Hematopoietic multipotent progenitor cell treated with erythropoietin and hydrocortisone succinate and interleukin-3 and kit ligand, for 17 days (in vitro differentiated cells): Measurements from ENCODE around the gene LYSMD4.
A peak's percentile ranks its signal among the peaks of the same experiment; 100 is the strongest.

ENCODE experiments used
- DNase-seq: peaks from one replicate; pipeline ENCODE4 v3.0.0-alpha.2; 2015; ENCODE audit warnings: low spot score

The LYSMD4 gene

DNA sequence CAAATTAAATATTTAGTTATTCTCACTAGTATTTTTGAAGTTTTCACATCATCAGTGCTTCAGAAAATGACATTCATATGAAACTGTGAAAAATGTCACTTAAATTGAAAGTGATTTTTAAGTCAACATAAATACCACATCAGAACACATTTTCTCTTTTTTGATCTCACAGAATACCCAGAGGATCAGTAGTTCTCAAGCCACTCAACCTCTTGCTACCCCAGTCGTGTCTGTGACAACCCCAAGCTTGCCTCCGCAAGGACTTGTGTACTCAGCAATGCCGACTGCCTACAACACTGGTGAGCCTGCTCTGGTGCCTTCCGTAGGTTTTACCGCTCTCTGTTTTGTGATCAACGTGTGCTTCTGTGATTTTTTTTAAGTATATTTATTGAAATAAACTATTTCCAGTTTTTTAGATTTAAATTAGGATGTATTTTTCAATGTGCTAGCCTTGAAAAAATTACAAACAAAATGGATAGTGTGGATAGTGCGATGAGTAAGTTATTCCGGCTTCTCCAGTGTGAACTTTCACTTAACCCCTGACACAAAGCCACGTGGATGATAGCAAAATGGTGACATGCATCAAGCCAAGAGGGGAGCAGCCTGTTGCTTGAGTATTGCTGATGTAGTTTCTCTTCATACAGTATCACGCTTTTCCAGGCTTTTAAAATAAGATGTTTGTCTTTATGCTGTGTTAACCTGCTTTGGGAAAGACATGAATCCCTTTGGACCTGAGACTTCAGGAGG is 26.5 kb downstream of the LYSMD4 start:
- no peak for DNase-seq

DNA sequence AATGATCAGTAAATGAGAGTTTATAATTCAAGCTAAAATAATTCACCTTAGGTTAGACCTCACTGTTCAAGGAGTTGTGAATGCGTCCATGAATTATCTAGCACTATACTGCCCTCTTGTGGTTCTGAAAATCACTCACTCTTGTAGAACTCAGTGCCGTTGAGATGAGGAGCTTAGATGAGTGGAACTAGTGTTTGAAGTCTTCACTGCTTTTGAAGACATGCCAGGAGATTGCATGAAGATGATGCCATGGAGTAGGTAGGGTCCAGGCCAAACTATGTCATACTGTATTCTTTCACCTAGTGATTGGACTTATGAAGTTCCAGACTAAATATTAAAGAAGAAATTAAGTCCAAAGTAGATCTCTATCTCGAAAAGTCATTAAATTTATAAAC is 28.8 kb downstream of the LYSMD4 start:
- DNase-seq, result peak; percentile 90

DNA sequence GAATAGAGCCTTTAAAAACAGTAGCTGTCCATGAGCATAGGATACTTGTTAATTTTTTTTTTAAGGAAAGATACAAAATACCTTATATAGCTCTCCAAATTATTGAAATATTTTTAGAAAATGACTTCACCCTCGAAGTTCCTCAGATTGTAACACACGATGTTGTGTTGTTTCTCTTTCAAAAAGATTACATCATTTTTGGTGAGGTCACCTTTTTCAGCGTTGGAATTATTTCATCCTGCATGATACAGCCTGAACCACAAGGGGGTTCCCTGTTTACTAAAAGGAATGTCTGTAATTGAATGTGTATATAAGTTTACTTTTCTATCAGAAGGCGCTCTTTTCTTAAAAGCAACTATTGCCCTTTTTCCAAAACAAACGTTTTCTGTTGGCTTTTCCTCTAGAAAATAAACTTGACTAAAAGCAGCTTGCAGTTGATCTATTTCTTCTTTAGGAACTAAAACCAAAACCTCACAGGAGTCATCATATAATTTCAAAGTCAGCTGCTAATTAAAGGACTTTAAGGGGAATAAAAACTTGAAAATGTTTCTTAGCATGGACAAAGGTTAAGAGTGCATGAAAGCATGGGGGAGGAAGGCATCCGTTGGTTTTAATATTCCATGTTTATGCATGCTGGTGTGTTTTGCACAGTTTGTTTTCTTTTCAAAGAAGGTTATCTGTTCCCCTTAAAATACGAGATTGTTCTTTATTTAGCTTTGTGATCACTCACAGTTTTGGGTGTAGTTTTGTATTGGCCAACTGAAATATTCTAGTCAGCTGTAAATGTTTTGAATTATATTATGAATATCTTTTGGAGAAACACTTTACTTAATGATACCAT is 29.4 kb downstream of the LYSMD4 start:
- DNase-seq, result peak; percentile 74

DNA sequence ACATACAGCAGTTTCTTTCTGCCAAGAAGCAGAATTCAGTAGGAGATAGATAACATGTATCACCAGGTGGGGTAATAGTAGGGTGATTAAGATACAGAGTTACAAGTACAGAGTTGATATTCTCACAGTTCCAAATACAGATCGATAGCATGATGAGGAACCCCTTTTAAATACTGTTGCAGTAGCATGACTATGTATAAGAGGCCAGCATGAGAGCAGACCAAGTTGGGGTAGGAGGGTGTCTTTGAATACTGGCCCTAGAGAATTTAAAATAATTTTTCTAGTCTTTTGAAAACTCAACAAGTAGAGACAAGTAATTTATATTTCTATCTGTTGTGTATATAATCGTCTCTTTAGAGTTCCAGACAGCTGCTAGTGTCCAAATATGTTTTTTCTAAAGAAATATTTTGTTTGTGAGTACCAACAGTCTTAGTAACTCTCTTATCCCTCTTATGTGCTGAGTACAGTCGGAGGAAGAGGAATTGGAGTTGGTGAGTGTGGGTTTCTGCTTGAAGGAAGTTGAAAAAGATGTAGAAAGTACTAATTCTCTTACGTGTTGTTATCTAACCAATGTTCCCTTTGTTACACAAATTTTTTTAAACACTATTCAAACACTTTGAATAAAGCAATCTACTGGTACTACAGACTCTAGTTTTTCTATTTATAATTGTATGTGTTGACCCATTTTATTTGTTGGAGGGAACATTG is 30.2 kb downstream of the LYSMD4 start:
- peak; percentile 44 for DNase-seq

DNA sequence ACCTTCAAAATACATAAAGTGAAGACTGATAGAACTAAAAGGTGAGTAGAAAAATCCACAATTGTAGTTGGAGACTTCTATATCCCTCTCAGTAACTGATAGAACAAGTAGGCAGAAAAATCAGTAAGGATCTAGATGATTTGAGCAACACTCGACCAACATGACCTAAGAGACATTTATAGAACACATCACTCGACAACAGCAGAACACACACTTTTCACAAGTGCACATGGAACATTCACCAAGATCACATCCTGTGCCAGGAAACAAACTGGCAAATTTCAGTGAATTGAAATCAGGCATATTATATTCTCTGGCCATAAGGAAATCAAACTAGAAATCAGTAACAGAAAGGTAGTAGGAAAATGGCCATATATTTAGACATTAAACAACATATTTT is 37.1 kb downstream of the LYSMD4 start:
- no peak for DNase-seq

DNA sequence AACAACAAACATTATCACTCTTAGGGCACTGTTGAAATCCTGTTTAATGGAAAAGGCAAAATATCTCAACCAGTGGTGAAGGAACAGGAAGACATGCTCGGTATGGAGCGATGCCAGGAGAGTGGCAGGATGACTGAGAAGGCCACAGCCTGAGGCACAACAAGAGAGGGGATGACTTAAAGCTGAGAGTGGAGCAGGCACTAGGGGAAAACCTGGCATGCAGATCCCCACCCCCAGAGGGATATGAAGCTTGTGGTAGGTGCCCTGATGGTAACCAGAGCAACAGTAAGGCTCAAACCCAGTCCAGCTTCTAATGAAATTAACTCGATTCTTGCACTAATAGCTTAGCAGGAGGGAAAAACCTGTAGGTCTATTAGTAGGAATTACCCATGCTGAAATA is 40.4 kb downstream of the LYSMD4 start:
- no peak for DNase-seq

DNA sequence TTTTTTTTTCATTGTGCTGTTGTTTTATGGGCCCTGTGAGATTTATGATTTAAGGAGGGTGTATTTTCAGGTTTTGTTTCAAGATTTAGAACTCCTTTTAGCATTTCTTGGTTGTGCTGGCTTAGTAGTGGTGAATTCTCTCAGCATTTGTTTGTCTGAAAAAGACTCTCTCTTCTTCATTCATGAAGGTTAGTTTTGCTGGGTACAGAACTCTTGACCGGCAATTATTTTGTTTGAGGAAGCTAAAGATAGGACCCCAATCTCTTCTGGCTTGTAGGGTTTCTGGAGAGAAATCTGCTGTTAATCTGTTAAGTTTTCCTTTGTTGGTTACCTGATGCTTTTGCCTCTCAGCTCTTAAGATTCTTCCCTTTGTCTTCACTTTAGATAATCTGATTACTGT is 46.9 kb downstream of the LYSMD4 start:
- DNase-seq, result no peak

DNA sequence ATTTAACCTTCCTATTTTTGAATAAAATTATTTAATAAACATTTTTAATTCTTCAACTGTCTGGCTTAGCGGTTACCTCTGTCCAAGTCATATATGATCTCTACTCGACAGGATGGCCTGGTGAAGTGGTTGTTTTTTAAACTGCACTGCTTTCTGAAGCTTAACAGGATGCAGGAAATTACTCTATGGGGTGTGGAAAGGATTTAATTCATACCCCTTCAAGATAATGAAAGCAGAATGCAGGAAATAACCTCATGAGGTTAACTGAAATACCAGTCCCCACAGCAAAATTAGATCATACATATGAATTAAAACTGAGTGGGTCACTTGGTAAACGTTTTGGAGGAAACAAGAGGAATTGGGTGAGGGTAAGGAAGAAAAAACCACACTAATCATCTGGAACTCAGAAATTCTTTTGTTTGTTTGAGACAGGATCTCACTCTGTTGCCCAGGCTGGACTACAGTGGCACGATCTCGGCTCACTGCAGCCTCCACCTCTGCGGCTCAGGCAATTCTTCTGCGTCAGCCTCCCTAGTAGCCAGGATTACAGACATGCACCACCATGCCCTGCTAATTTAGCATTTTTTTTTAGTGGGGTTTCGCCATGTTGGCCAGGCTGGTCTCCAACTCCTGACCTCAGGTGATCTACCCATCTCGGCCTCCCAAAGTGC is 50.1 kb downstream of the LYSMD4 start:
- no peak for DNase-seq

DNA sequence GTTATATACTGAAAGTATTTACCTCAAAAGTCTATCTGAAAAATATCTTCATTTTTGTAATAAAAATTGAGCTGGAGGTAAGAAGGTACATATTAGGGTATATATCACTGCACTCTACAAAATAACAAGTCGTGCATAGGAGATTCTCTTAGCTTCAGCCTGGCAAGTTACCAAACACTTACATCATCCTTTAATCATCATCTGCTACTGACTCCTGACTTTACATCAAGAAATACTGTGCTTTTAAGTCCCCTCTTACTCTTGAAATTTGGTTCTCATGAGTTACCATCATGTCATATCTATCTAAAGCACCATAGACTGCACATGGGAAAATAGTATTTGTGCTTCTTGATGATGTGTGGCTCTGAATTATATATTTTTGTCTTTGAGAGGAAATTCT is 50.8 kb downstream of the LYSMD4 start:
- DNase-seq, result no peak

DNA sequence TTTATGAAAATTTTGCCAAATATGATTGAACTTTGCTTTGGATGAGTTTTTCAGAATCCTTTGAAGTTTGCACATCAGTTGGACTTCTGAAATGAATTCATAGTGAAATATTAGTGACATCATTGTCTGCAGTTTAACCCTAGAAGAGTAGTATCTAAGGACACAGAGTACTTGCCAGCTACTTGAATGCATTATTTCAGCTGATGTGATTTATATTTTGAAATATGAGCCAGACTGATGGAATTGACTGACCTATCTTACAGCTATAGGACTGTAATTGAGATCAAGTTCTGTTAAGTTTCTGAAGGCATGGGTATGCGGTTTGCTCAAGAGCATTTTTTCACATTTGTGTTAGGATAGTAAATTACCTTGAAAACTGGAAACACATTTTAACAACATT is 51.2 kb downstream of the LYSMD4 start:
- DNase-seq, result no peak

DNA sequence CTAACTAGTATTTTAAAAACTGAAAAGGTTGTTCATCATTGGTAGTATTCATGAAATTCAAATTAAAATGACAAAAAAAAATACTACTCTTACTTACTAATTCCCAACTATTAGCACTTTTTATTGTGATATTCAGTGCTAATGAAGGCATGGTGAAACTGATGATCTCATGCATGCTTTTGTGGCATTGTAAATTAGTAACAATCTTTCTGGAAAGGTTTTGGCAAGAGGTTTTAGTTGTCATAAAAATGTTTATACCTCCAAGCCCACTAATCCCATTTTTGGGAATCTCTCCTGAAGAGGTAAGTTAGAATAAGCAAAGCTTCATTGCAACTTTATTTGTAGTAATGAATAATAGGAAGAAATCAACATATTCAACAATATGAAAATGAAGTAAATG is 53.0 kb downstream of the LYSMD4 start:
- no peak for DNase-seq

DNA sequence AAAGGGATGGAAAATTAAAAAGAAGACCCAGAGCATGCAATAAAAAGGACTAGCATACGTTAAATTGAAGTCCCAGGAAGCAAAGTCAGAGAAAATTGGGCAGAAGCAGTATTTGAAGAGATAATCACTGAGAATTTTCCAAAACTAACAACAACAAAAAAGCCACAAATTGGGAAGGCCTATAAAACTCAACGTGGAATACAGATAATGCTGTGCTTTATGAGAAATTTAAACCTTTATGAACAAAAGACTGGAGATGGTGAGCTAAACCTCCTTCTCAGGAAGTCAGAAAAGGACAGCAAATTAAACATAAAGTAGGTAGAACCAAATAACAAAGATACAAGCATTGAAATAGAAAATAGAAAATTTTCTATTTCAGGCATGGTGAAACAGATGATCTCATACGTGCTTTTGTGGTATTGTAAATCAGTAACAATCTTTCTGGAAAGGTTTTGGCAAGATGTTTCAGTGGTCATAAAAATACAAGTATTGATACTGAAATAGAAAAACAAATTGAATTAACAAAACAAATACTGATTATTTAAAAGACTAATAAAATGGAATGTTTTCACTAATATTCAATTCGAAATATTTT is 55.6 kb downstream of the LYSMD4 start:
- no peak for DNase-seq
